Fibroblast of villous mesenchyme (primary cell): ENCODE data around the gene FBXO46. TPM values are rescaled to one million over a fixed set of nuclear protein-coding genes. Genes with fewer than 3 reads are reported as not detected.

Experiments
- DNase-seq: peaks from one replicate; pipeline ENCODE4 v3.0.0-alpha.2; 2010; ENCODE audit warnings: low read depth
- H3K4me3 ChIP-seq: 2 replicates; pipeline ENCODE4 v1.5.1; 2011; ENCODE audit warnings: low read depth, mild to moderate bottlenecking, low read length
- CTCF ChIP-seq: IDR thresholded peaks from 2 replicates; pipeline ENCODE4 v1.5.1; 2012; ENCODE audit warnings: low read depth, mild to moderate bottlenecking, low read length; ENCODE audit not compliant: insufficient read depth
- total RNA-seq: library from RNA; depleted of rRNA; stranded (reverse); fragments of >200 nt; gene quantifications from 2 replicates; pipeline ENCODE4 v1.2.3, GENCODE V29; 2012

The FBXO46 gene
- total RNA-seq, 1 donor: 12.5 TPM

GRCh38 chr19:45677351-45678230 lies 53.1 kb downstream of the FBXO46 start:
- peak overlapping the region; percentile 52 for H3K4me3 ChIP-seq
- peak; percentile 89 for DNase-seq

DNA sequence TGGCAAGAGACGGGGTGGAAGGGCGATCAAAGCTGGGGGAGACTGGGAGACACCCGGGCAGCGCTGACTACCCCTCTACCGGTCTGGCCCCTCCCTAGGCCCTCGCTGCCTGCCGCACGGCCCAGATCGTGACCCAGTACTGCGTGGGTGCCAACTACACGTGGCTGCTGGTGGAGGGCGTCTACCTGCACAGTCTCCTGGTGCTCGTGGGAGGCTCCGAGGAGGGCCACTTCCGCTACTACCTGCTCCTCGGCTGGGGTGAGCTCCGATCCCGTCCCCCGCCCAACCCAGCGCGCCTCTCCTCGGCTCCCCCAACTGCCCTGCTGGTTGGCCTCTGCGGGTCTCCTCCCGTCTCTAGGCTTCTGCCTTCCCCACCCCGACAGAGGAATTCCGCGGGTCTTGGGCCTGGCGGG lies 53.8 kb downstream of the FBXO46 start:
- H3K4me3 ChIP-seq: peak overlapping the region; percentile 52
- no peak for DNase-seq
- no peak for TF ChIP-seq CTCF

More at GRCh38 chr19:45677351-45678230, 53.1 kb downstream of the FBXO46 start:
- no peak for TF ChIP-seq CTCF

GRCh38 chr19:45674946-45675345 lies 55.8 kb downstream of the FBXO46 start:
- TF ChIP-seq CTCF: no peak
- H3K4me3 ChIP-seq: no peak overlapping the region
- no peak for DNase-seq

DNA sequence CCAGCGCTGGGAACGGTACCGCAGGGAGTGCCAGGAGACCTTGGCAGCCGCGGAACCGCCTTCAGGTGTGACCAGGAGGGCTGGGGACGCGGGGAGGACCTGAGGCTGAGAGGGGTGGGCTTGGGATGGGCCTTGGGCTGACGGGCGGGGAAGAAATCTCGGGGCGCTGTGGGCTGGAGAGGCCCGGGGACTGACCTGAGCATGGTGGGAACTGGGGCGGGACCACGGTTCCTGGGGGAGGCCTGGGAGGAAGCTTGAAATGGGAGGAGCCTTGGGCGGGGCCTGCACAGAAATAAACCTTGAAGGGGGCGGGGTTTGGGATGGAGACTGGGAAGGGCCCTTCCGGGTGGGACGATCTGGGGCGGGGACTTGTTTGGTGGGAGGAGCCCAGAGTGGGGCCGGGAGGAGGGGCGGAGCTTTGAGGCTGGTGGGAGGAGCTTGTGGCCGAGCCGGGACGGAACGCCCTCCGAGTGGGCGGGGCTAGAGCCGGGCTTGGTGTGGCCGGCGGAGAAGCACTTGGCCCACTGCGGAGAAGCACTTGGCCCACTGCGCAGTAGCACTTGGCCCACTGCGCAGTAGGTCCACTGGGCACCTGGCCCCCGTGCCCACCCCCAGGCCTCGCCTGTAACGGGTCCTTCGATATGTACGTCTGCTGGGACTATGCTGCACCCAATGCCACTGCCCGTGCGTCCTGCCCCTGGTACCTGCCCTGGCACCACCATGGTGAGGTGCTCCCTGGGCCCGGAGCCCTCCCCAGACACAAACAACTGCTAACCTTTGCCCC lies 59.8 kb downstream of the FBXO46 start:
- H3K4me3 ChIP-seq: peak overlapping the region; percentile 41
- no peak for TF ChIP-seq CTCF
- DNase-seq: peak; percentile 88

DNA sequence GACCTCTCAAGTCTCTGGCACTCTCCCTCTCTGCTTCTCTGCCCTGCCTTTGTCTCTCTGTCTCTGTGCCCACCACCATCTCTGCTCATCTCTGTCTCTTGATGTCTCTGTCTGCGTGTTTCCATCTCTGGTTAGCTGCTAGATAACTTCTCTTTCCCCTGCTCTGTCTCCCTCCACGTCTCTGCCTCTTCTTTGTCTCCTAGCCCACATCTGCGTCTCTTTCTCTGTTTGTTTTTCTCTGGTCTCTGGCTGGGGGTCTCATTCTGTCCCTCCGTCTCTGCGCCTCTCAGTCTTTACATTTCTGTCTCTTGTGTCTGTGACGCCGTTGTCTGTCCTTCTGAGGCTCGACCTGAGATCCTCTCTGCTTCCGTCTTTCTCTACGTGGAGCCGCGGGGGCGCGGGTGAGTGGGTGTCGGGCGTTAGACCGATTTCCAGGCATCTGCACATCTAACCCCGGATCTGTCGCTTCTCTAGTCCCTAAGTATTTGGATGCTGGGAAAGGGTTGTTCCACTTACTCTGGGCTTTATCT lies 62.3 kb downstream of the FBXO46 start:
- DNase-seq: no peak

More for the DNA sequence above, 62.3 kb downstream of the FBXO46 start:
- peak overlapping the region; percentile 67 for H3K4me3 ChIP-seq
- TF ChIP-seq CTCF: no peak
